Measurements from ENCODE around the gene PSD2. TPM values are rescaled to one million over a fixed set of nuclear protein-coding genes. Genes with fewer than 3 reads are reported as not detected.
A peak's percentile ranks its signal among the peaks of the same experiment; 100 is the strongest.

The PSD2 gene
- total RNA-seq, 1 donor from 2014 or later, result 0.25 TPM

DNA sequence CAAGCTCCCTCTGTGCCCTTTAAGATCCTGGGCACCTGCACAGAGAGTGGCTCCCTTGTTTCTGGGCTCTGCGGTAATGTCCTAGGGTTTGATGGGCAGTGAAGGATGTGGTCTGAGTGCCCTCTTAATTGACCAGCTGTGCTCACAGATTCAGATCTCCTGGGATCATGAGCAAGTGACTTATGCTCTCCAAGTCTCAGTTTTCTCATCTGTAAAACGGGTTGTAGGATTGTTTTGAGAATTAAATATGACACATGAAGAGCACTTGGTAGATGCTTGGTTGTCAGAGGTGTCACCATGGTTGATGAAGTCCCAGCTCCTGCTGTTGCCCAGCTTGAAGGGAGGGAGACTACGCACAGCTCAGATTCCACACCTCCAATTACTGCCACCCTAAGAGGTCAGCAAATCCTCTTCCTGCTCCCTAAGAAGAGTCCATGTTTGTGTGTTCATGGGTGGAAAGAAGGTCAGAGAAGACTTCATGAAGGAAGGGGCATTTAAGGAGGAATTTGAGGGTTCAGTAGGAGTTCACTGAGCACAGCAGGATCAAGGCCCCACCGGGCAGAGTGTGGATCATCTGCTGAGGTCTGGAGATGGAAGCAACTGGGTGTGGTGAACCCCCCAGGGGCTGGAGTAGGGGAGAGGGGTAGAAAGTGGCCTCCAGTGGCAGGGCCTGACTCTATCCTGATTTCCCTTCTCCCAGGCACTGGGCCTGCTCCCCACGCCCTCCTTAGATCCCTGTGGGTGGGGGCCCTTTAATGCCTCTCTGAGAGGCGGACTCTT, 1.4 kb upstream of the PSD2 start:
- no peak overlapping the region for H2AFZ ChIP-seq (ENCODE audit: low read depth, low read length)
- TF ChIP-seq, protein P1, sequence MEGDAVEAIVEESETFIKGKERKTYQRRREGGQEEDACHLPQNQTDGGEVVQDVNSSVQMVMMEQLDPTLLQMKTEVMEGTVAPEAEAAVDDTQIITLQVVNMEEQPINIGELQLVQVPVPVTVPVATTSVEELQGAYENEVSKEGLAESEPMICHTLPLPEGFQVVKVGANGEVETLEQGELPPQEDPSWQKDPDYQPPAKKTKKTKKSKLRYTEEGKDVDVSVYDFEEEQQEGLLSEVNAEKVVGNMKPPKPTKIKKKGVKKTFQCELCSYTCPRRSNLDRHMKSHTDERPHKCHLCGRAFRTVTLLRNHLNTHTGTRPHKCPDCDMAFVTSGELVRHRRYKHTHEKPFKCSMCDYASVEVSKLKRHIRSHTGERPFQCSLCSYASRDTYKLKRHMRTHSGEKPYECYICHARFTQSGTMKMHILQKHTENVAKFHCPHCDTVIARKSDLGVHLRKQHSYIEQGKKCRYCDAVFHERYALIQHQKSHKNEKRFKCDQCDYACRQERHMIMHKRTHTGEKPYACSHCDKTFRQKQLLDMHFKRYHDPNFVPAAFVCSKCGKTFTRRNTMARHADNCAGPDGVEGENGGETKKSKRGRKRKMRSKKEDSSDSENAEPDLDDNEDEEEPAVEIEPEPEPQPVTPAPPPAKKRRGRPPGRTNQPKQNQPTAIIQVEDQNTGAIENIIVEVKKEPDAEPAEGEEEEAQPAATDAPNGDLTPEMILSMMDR (IDR thresholded peaks at IDR 0.05; ENCODE audit: insufficient read depth, low read depth, low read length), result no peak
- no peak for TF ChIP-seq EZH2 (IDR thresholded peaks at IDR 0.05; ENCODE audit: insufficient read depth, low read length)
- peaks cover 48% of the 10 kb centered on the region for H3K27me3 ChIP-seq (ENCODE audit: insufficient read depth, low read length)
- H3K4me1 Mint-ChIP-seq (ENCODE audit: low read depth, unreplicated experiment), result peaks cover 8% of the 10 kb centered on the region
- H3K4me1 ChIP-seq (ENCODE audit: insufficient read depth, low read length), result no peaks in the 10 kb centered on the region
- H3K27ac ChIP-seq (ENCODE audit: low read depth, low read length), result no peak overlapping the region
- H3K9me3 ChIP-seq (ENCODE audit: insufficient read depth, low read depth, low read length), result no peaks in the 10 kb centered on the region
- no peaks in the 10 kb centered on the region for H3K36me3 ChIP-seq (ENCODE audit: insufficient read depth, low read length)
- H3K36me3 Mint-ChIP-seq (ENCODE audit: low read depth, unreplicated experiment), result peaks cover 3% of the 10 kb centered on the region
- H3K27me3 Mint-ChIP-seq (ENCODE audit: low read depth, unreplicated experiment), result peaks cover 77% of the 10 kb centered on the region
- DNase-seq (ENCODE audit: low read depth) (no peak), FAIRE-seq (no peak)
- no peak overlapping the region for H3K27ac Mint-ChIP-seq (ENCODE audit: unreplicated experiment)
- H3K4me3 ChIP-seq (ENCODE audit: insufficient read depth, low read depth, low read length), result no peak overlapping the region
- no peak overlapping the region for H3K4me2 ChIP-seq (ENCODE audit: low read length)
- no peaks in the 10 kb centered on the region for H3K9me3 Mint-ChIP-seq (ENCODE audit: unreplicated experiment)
- no peaks in the 10 kb centered on the region for H3K79me2 ChIP-seq (ENCODE audit: insufficient read depth, low read length)
- H3K4me3 Mint-ChIP-seq (ENCODE audit: unreplicated experiment), result no peak overlapping the region
- H3K9ac ChIP-seq (ENCODE audit: low read length), result no peak overlapping the region
- no peaks in the 10 kb centered on the region for H4K20me1 ChIP-seq (ENCODE audit: insufficient read depth, low read length)

DNA sequence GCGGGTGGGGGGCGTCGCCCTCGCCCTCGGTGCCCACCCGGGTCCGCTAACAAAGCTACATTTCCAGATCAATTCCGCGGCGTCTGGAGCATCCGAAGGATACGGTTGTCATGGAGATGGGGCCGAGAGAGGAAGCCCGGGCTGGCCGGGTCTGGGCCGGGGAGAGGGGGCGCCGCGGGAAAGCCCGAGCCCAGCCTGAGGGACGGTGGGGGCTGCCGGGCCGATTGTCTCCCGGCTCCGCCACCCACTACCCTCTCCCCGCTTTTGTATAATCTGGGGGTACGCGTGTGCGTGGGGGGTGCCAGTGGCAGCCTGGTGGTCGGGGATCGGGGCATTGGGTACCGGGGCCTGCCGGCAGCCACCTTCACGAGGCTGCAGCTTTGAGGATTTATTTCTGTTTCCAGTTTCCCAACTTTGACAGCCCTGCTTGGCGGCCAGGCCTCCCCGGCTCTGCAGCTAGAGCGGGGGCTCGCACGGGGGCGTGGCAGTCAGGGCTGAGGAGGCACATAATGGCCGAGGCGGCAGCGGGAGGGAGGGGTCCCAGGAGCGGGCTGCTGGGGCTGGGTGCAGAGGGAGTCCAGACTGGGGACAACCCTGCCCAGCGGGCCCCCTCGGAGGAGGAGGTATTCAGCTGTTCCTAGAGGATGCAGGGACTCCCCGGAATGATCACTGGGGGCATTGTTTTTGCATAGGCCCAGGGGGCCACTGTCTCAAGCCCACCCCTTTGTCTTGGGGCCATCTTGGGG, 626 bp downstream of the PSD2 start:
- Mint-ChIP-seq H3K27ac (ENCODE audit: unreplicated experiment) (no peak overlapping the region), H3K4me3 (ENCODE audit: unreplicated experiment) (no peak overlapping the region), H3K27me3 (ENCODE audit: low read depth, unreplicated experiment) (peaks cover 84% of the 10 kb centered on the region), H3K9me3 (ENCODE audit: unreplicated experiment) (peaks cover 2% of the 10 kb centered on the region), H3K4me1 (ENCODE audit: low read depth, unreplicated experiment) (peaks cover 10% of the 10 kb centered on the region), H3K36me3 (ENCODE audit: low read depth, unreplicated experiment) (no peaks in the 10 kb centered on the region)
- no peaks in the 10 kb centered on the region for H3K4me1 ChIP-seq (ENCODE audit: insufficient read depth, low read length)
- TF ChIP-seq, protein P1 (IDR thresholded peaks at IDR 0.05; ENCODE audit: insufficient read depth, low read depth, low read length), result no peak
- peak; percentile 99 for TF ChIP-seq EZH2 (IDR thresholded peaks at IDR 0.05; ENCODE audit: insufficient read depth, low read length)
- peak overlapping the region; percentile 70 for H3K4me2 ChIP-seq (ENCODE audit: low read length)
- DNase-seq (ENCODE audit: low read depth) (no peak), FAIRE-seq (no peak)
- no peak overlapping the region for H3K4me3 ChIP-seq (ENCODE audit: insufficient read depth, low read depth, low read length)
- peaks cover 50% of the 10 kb centered on the region for H3K27me3 ChIP-seq (ENCODE audit: insufficient read depth, low read length)
- no peaks in the 10 kb centered on the region for H3K36me3 ChIP-seq (ENCODE audit: insufficient read depth, low read length)
- H3K79me2 ChIP-seq (ENCODE audit: insufficient read depth, low read length), result no peaks in the 10 kb centered on the region
- no peak overlapping the region for H3K9ac ChIP-seq (ENCODE audit: low read length)
- no peaks in the 10 kb centered on the region for H4K20me1 ChIP-seq (ENCODE audit: insufficient read depth, low read length)
- no peak overlapping the region for H2AFZ ChIP-seq (ENCODE audit: low read depth, low read length)
- no peak overlapping the region for H3K27ac ChIP-seq (ENCODE audit: low read depth, low read length)
- H3K9me3 ChIP-seq (ENCODE audit: insufficient read depth, low read depth, low read length), result no peaks in the 10 kb centered on the region

All from astrocyte (in vitro differentiated cells and primary cell).